CD8-positive, alpha-beta memory T cell (primary cell): ENCODE measurements around the gene MAB21L4. TPM values are rescaled to one million over a fixed set of nuclear protein-coding genes. Genes with fewer than 3 reads are reported as not detected.

ENCODE experiments used
- CTCF ChIA-PET: fragments of 350-600 bp; sonication (Branson Sonifier 250); formaldehyde crosslinking; loops from one replicate; lab custom pipeline; 2021; ENCODE audit warnings: antibody characterized with exemption; lab: Charles Lee
- POLR2A ChIA-PET: fragments of 350-600 bp; sonication (Branson Sonifier 250); formaldehyde crosslinking; loops from one replicate; lab custom pipeline; 2021; ENCODE audit warnings: antibody characterized with exemption; lab: Charles Lee
- DNase-seq, 5 donors: peaks; one replicate each; pipeline versions ENCODE4 v3.0.0 to v3.0.0-alpha.2; 2020 to 2022; ENCODE audit warnings: mixed read lengths in 1 of 5
- H3K27ac ChIP-seq: one replicate; pipeline ENCODE4 v1.7.0; 2013; ENCODE audit warnings: low read depth, mild to moderate bottlenecking, low read length, moderate library complexity
- H3K27me3 ChIP-seq: 2 replicates; pipeline ENCODE4 v1.7.0; 2013; ENCODE audit warnings: low read length, mild to moderate bottlenecking; ENCODE audit not compliant: insufficient read depth, poor library complexity, severe bottlenecking
- H3K36me3 ChIP-seq: 2 replicates; pipeline ENCODE4 v1.7.0; 2013; ENCODE audit warnings: mild to moderate bottlenecking, low read length, moderate library complexity; ENCODE audit not compliant: insufficient read depth
- H3K4me1 ChIP-seq: 2 replicates; pipeline ENCODE4 v1.7.0; 2013; ENCODE audit warnings: mild to moderate bottlenecking, low read length, moderate library complexity; ENCODE audit not compliant: insufficient read depth
- H3K4me3 ChIP-seq: 2 replicates; pipeline ENCODE4 v1.7.0; 2013; ENCODE audit warnings: mild to moderate bottlenecking, low read length
- H3K9me3 ChIP-seq: 2 replicates; pipeline ENCODE4 v1.7.0; 2013; ENCODE audit warnings: mild to moderate bottlenecking, low read length
- H3K27ac Mint-ChIP-seq, 8 donors: one replicate each; pipeline ENCODE4 v1.8.0; 2020 to 2021; ENCODE audit warnings: mixed read lengths in 8 of 8, mild to moderate bottlenecking in 6 of 8, inconsistent platforms in 3 of 8, moderate library complexity in 3 of 8
- H3K27me3 Mint-ChIP-seq, 2 donors: one replicate each; pipeline ENCODE4 v1.8.0; 2020 to 2021; ENCODE audit warnings: mixed read lengths in 2 of 2, mild to moderate bottlenecking in 1 of 2, moderate library complexity in 1 of 2
- H3K36me3 Mint-ChIP-seq, 3 donors: one replicate each; pipeline ENCODE4 v1.8.0; 2020 to 2021; ENCODE audit warnings: mixed read lengths in 3 of 3, inconsistent platforms in 1 of 3, mild to moderate bottlenecking in 1 of 3
- H3K4me1 Mint-ChIP-seq, 3 donors: one replicate each; pipeline ENCODE4 v1.8.0; 2020 to 2021; ENCODE audit warnings: mixed read lengths in 3 of 3, inconsistent platforms in 1 of 3, mild to moderate bottlenecking in 1 of 3
- H3K4me3 Mint-ChIP-seq, 7 donors: one replicate each; pipeline ENCODE4 v1.8.0; 2020 to 2021; ENCODE audit warnings: mixed read lengths in 7 of 7, mild to moderate bottlenecking in 6 of 7, moderate library complexity in 4 of 7, inconsistent platforms in 2 of 7
- H3K9me3 Mint-ChIP-seq, 5 donors: one replicate each; pipeline ENCODE4 v1.8.0; 2020 to 2022; ENCODE audit warnings: mixed read lengths in 5 of 5, mild to moderate bottlenecking in 3 of 5, moderate library complexity in 2 of 5, inconsistent platforms in 1 of 5
- polyA plus RNA-seq: library from polyadenylated mRNA; unstranded; fragments of 300-500 nt; fragmentation: Illumina TruSeq; gene quantifications from one replicate; pipeline ENCODE4 v1.2.3, GENCODE V29; 2021
- total RNA-seq, 2 experiments: library from RNA; stranded (reverse); gene quantifications; one replicate each; pipeline ENCODE4 v1.2.3, GENCODE V29; 2021

MAB21L4 gene
- total and polyA plus RNA-seq, 3 experiments from 2014 or later: not detected

GRCh38 chr2:240858321-240858720 lies 37.6 kb downstream of the MAB21L4 start:
- peaks cover 5 to 11% (median 6%) of the 10 kb centered on the region in 5 donors for H3K9me3 Mint-ChIP-seq
- Histone ChIP-seq H3K27ac (no peak overlapping the region), H3K4me1 (no peaks in the 10 kb centered on the region), H3K9me3 (no peaks in the 10 kb centered on the region), H3K27me3 (no peaks in the 10 kb centered on the region), H3K4me3 (no peak overlapping the region), H3K36me3 (no peaks in the 10 kb centered on the region)
- H3K27ac Mint-ChIP-seq: no peak overlapping the region
- peaks cover 9% of the 10 kb centered on the region in 2 donors for H3K27me3 Mint-ChIP-seq
- H3K36me3 Mint-ChIP-seq: peaks cover 0 to 5% (median 0%) of the 10 kb centered on the region in 3 donors
- CTCF ChIA-PET: interaction anchor here (1.2 kb wide), 1 partner anchor 740 kb away, joined by 3 read pairs; no protein-coding TSS in a partner anchor
- no peaks in the 10 kb centered on the region for H3K4me1 Mint-ChIP-seq
- no peak for DNase-seq
- POLR2A ChIA-PET: interaction anchor here (0.6 kb wide), 1 partner anchor 424 kb away, joined by 3 read pairs; no protein-coding TSS in a partner anchor
- H3K4me3 Mint-ChIP-seq: no peak overlapping the region

- Histone ChIP-seq H3K4me3 (no peak overlapping the region), H3K36me3 (no peaks in the 10 kb centered on the region), H3K9me3 (no peaks in the 10 kb centered on the region), H3K27ac (no peak overlapping the region), H3K4me1 (no peaks in the 10 kb centered on the region), H3K27me3 (no peaks in the 10 kb centered on the region)
- Mint-ChIP-seq H3K9me3 (peaks cover 5 to 11% (median 6%) of the 10 kb centered on the region in 5 donors), H3K4me1 (no peaks in the 10 kb centered on the region), H3K4me3 (no peak overlapping the region), H3K27ac (no peak overlapping the region), H3K27me3 (peaks cover 11% of the 10 kb centered on the region in 2 donors), H3K36me3 (peaks cover 0 to 5% (median 0%) of the 10 kb centered on the region in 3 donors)
- CTCF ChIA-PET: interaction anchor here (1.2 kb wide), 2 partner anchors 343 to 741 kb away, joined by 3 read pairs; no protein-coding TSS in a partner anchor
- POLR2A ChIA-PET: interaction anchor here (0.6 kb wide), 1 partner anchor 423 kb away, joined by 3 read pairs; no protein-coding TSS in a partner anchor
- no peak for DNase-seq
Observed at GRCh38 chr2:240857039-240858008, 38.6 kb downstream of the MAB21L4 start.

DNA sequence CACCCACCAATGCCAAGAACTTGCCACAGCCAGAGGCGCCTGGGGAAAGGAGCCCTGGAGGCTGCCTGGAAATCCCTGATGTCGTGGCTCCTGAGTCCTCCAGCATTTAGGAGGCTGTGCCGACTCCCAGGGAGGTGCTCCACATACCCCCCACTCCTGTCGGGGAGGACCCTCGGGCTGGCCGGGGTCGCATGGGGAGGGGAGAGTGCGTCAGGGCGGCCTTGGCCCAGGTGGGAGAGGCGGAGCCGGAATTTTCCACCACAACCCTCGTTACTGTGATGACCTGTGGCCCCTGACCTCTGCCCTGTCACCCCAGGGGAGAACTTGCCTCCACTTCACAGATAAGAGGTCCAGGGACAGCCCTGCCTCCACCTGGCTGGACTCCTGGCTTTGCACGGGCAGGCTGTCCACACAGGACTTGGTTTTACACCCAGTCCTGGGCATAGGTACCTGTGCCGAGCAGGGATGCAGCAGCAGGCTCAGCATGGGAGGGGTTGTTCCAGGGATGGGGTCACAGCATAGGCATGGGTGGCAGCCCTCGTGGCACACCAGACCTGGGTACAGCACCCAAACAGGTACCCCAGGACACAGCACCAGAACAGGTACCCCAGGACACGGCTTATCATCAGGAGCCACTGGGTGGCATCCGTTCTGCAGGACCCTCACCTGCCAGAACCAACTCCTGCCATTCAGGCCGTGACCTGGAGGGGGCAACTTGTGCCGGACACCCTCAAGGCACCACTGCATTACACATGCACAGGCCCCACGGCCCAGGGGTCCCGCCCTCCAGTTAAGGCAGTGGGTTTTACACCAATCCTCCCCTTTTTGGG lies 39.6 kb downstream of the MAB21L4 start:
- Mint-ChIP-seq H3K4me3 (no peak overlapping the region), H3K27me3 (peaks cover 11 to 13% of the 10 kb centered on the region in 2 donors), H3K4me1 (no peaks in the 10 kb centered on the region), H3K36me3 (peaks cover 0 to 5% (median 0%) of the 10 kb centered on the region in 3 donors), H3K9me3 (peaks cover 5 to 11% (median 6%) of the 10 kb centered on the region in 5 donors), H3K27ac (no peak overlapping the region)
- no peak overlapping the region for H3K27ac ChIP-seq
- H3K36me3 ChIP-seq: no peaks in the 10 kb centered on the region
- ChIA-PET POLR2A (no interaction called here), CTCF (interaction anchor here (1.2 kb wide), 1 partner anchor 342 kb away, joined by 3 read pairs; no protein-coding TSS in a partner anchor)
- no peaks in the 10 kb centered on the region for H3K27me3 ChIP-seq
- DNase-seq: no peak
- no peaks in the 10 kb centered on the region for H3K9me3 ChIP-seq
- H3K4me3 ChIP-seq: no peak overlapping the region
- no peaks in the 10 kb centered on the region for H3K4me1 ChIP-seq

- no peaks in the 10 kb centered on the region for H3K9me3 ChIP-seq
- H3K4me3 ChIP-seq: no peak overlapping the region
- Mint-ChIP-seq H3K27ac (no peak overlapping the region), H3K4me1 (no peaks in the 10 kb centered on the region), H3K9me3 (peaks cover 5 to 11% (median 6%) of the 10 kb centered on the region in 5 donors), H3K36me3 (peaks cover 0 to 5% (median 0%) of the 10 kb centered on the region in 3 donors), H3K27me3 (peaks cover 13% of the 10 kb centered on the region in 2 donors), H3K4me3 (no peak overlapping the region)
- H3K27me3 ChIP-seq: no peaks in the 10 kb centered on the region
- no peak overlapping the region for H3K27ac ChIP-seq
- ChIA-PET CTCF (no interaction called here), POLR2A (no interaction called here)
- DNase-seq: no peak
- H3K4me1 ChIP-seq: no peaks in the 10 kb centered on the region
- H3K36me3 ChIP-seq: no peaks in the 10 kb centered on the region
Observed at GRCh38 chr2:240855670-240856069, 40.3 kb downstream of the MAB21L4 start.

DNA sequence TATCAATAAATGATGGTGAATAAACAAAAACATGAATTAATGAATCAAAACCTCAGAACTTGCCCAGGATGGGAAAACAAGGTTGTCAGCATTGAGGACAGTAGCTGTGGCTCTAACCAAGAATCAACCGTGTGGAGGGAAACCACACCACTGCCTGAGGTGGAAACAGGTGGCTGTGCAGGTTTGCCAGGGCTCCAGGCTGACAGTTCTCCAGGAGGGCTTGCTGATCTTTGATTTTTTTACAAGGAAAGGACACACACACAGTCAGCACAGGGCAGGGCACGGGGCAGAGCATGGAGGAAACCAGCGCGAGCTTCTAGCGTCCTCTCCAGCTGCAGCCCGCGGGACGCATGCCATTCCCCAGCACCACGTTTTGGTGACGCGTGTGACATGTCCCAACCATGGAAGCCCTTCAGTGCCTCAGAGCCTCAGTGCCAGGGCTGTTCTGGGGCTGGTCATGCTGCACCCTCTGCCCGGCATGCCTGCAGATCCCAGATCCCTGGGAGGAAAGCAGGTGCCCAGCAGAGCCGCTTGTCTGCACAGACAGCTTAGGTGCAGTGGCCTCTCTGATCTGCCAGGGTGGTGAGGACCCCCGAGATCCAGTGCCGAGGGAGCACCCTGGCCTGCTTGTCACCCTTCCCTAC lies 43.2 kb downstream of the MAB21L4 start:
- ChIA-PET CTCF (interaction anchor here (1.0 to 2.0 kb wide), 2 partner anchors 409 to 1026 kb away, joined by 3 to 9 read pairs; no protein-coding TSS in a partner anchor), POLR2A (no interaction called here)
- peaks cover 5 to 11% (median 6%) of the 10 kb centered on the region in 5 donors for H3K9me3 Mint-ChIP-seq
- Histone ChIP-seq H3K36me3 (no peaks in the 10 kb centered on the region), H3K4me1 (no peaks in the 10 kb centered on the region), H3K9me3 (no peaks in the 10 kb centered on the region), H3K27ac (no peak overlapping the region), H3K27me3 (no peaks in the 10 kb centered on the region), H3K4me3 (no peak overlapping the region)
- DNase-seq: no peak
- peaks cover 0 to 5% (median 0%) of the 10 kb centered on the region in 3 donors for H3K36me3 Mint-ChIP-seq
- H3K4me3 Mint-ChIP-seq: no peak overlapping the region
- peak overlapping the region in 1 of 8 donors; percentile 50 for H3K27ac Mint-ChIP-seq
- H3K4me1 Mint-ChIP-seq: no peaks in the 10 kb centered on the region
- H3K27me3 Mint-ChIP-seq: peaks cover 7% of the 10 kb centered on the region in 2 donors

- no peaks in the 10 kb centered on the region for H3K9me3 ChIP-seq
Observed at GRCh38 chr2:240851078-240851991, 44.6 kb downstream of the MAB21L4 start.

More at GRCh38 chr2:240851078-240851991, 44.6 kb downstream of the MAB21L4 start:
- peaks cover 0 to 5% (median 0%) of the 10 kb centered on the region in 3 donors for H3K36me3 Mint-ChIP-seq
- no peaks in the 10 kb centered on the region for H3K4me1 Mint-ChIP-seq
- ChIA-PET CTCF (interaction anchor here (0.5 to 2.0 kb wide), 10 partner anchors 9 to 1027 kb away, joined by 3 to 11 read pairs (median 4); partner anchors contain the start of gene PASK), POLR2A (no interaction called here)
- peaks cover 5 to 11% (median 6%) of the 10 kb centered on the region in 5 donors for H3K9me3 Mint-ChIP-seq
- Histone ChIP-seq H3K27ac (no peak overlapping the region), H3K4me1 (no peaks in the 10 kb centered on the region), H3K27me3 (no peaks in the 10 kb centered on the region), H3K36me3 (no peaks in the 10 kb centered on the region), H3K4me3 (no peak overlapping the region)
- H3K27ac Mint-ChIP-seq: no peak overlapping the region
- peaks cover 3 to 4% of the 10 kb centered on the region in 2 donors for H3K27me3 Mint-ChIP-seq
- H3K4me3 Mint-ChIP-seq: peak overlapping the region in 1 of 7 donors; percentile 18
- peak; percentile 63 to 84 (median 70) for DNase-seq
